ENCODE data around the gene SPAG17.

The SPAG17 gene

DNA sequence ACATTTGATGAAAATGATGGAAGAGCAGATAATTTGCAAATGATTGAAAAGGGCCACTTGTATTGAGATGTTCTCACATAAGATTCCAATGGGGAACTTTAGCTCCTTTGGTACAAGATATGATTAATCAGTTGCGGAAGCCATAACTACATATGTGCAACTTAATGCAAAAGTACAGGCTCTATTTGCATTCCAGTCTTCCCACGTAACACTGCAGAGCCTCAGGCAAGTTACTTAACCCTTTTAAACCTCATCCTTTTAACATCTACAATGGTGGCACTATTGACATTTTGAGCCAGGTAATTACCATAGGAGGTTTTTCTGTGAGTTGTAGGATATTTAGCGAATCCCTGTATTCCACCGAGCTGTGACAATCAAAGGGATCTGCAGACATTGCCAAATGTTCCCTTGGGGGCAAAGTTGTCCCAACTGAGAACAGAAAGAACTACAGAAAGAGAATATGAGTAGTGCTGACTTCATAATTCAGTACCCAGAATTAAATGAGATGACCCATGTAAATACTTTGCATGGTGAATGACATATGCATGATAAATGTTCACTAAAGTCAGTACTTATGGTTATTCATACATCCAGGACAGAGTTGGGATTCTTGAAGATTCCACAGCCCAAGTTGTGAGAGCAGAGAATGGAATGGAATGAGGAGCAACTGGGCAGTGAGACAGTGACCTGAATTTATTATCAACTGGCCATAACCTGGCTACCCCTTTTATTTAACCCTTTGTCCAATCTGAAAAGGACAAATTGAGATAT, 62.6 kb downstream of the SPAG17 start:
- H3K27ac ChIP-seq (ENCODE audit: low read length): no peak overlapping the region
- no peaks in the 10 kb centered on the region for H3K27me3 ChIP-seq (ENCODE audit: low read depth, low read length)
- H2AFZ ChIP-seq (ENCODE audit: low read depth, low read length): no peak overlapping the region
- no peak overlapping the region for H3K9ac ChIP-seq (ENCODE audit: low read length)
- H3K79me2 ChIP-seq (ENCODE audit: low read length): no peaks in the 10 kb centered on the region
- no peak overlapping the region for H3K4me2 ChIP-seq (ENCODE audit: low read length)
- no peaks in the 10 kb centered on the region for H4K20me1 ChIP-seq (ENCODE audit: insufficient read depth, low read length)
- no peaks in the 10 kb centered on the region for H3K36me3 ChIP-seq (replicated peaks; ENCODE audit: low read depth, low read length)
- H3K9me3 ChIP-seq (ENCODE audit: insufficient read depth, low read length): no peaks in the 10 kb centered on the region
- H3K4me3 ChIP-seq (ENCODE audit: low read length): no peak overlapping the region
- no peak for TF ChIP-seq EZH2phosphoT487 (IDR thresholded peaks at IDR 0.05; ENCODE audit: low read depth)
- no peak for TF ChIP-seq CTCF (IDR thresholded peaks at IDR 0.05; ENCODE audit: low read depth, low read length)
- H3K4me1 ChIP-seq (ENCODE audit: low read length): no peaks in the 10 kb centered on the region

DNA sequence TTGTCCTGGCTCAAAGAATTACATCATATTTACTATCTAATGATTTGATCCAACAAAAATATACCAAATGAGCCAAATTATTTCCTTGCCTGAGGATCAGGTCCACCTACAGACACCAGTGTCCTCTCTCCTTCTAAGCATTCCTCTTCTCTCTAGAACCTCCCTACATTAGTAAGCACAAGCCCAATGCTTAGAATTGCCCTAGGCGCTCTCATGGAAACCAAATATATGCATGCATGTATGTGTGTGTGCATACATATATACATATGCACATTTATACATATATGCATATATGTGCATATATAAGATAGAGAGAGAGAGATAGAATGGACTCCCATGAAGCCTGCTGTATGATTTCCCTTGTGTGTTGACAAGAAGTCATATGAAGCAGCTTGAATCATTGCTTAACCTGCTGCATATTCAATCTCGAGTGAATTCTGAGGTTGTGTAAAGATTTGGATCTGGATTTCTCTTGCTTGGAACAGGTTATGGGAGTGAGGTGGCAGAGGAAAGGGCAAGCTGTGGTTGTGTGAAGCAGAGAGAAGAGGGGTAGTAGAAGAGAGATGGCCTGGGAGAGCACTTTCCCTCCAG, 66.1 kb downstream of the SPAG17 start:
- no peaks in the 10 kb centered on the region for H4K20me1 ChIP-seq (ENCODE audit: insufficient read depth, low read length)
- H3K79me2 ChIP-seq (ENCODE audit: low read length): no peaks in the 10 kb centered on the region
- H3K4me1 ChIP-seq (ENCODE audit: low read length): no peaks in the 10 kb centered on the region
- no peak overlapping the region for H3K9ac ChIP-seq (ENCODE audit: low read length)
- no peaks in the 10 kb centered on the region for H3K36me3 ChIP-seq (replicated peaks; ENCODE audit: low read depth, low read length)
- no peak overlapping the region for H3K4me2 ChIP-seq (ENCODE audit: low read length)
- no peak overlapping the region for H3K27ac ChIP-seq (ENCODE audit: low read length)
- no peak overlapping the region for H3K4me3 ChIP-seq (ENCODE audit: low read length)
- TF ChIP-seq CTCF (IDR thresholded peaks at IDR 0.05; ENCODE audit: low read depth, low read length): no peak
- no peak for TF ChIP-seq EZH2phosphoT487 (IDR thresholded peaks at IDR 0.05; ENCODE audit: low read depth)
- H3K9me3 ChIP-seq (ENCODE audit: insufficient read depth, low read length): no peaks in the 10 kb centered on the region
- no peaks in the 10 kb centered on the region for H3K27me3 ChIP-seq (ENCODE audit: low read depth, low read length)
- no peak overlapping the region for H2AFZ ChIP-seq (ENCODE audit: low read depth, low read length)

DNA sequence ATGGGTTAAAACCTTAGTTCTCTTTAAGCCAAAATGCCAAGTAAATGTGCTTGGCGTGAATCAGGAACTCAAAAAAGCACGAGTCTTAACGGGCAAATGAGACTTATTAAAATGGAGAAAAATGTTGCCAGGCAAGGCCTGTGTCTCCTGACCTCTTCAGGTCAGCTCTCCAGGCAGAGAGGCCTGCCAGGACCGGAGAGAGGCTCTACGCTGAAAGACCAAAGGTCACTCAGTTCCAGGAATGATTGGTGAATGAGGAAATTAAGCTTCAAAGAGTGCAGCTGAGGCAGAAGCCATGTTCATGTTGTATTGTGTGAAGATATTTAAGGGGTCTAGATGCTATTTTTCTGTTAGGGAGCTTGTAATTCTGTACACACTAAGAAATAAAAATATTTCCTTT, 66.6 kb downstream of the SPAG17 start:
- H3K79me2 ChIP-seq (ENCODE audit: low read length): no peaks in the 10 kb centered on the region
- H4K20me1 ChIP-seq (ENCODE audit: insufficient read depth, low read length): no peaks in the 10 kb centered on the region
- H3K9me3 ChIP-seq (ENCODE audit: insufficient read depth, low read length): no peaks in the 10 kb centered on the region
- H3K4me3 ChIP-seq (ENCODE audit: low read length): no peak overlapping the region
- no peak overlapping the region for H3K27ac ChIP-seq (ENCODE audit: low read length)
- H3K36me3 ChIP-seq (replicated peaks; ENCODE audit: low read depth, low read length): no peaks in the 10 kb centered on the region
- TF ChIP-seq CTCF (IDR thresholded peaks at IDR 0.05; ENCODE audit: low read depth, low read length): no peak
- H3K27me3 ChIP-seq (ENCODE audit: low read depth, low read length): no peaks in the 10 kb centered on the region
- H3K4me2 ChIP-seq (ENCODE audit: low read length): no peak overlapping the region
- H3K4me1 ChIP-seq (ENCODE audit: low read length): no peaks in the 10 kb centered on the region
- no peak overlapping the region for H3K9ac ChIP-seq (ENCODE audit: low read length)
- H2AFZ ChIP-seq (ENCODE audit: low read depth, low read length): no peak overlapping the region

GRCh38 chr1:118117521-118117920, 67.5 kb downstream of the SPAG17 start:
- Histone ChIP-seq H2AFZ (ENCODE audit: low read depth, low read length) (no peak overlapping the region), H3K4me3 (ENCODE audit: low read length) (no peak overlapping the region), H3K27ac (ENCODE audit: low read length) (no peak overlapping the region), H3K4me2 (ENCODE audit: low read length) (no peak overlapping the region), H3K9me3 (ENCODE audit: insufficient read depth, low read length) (no peaks in the 10 kb centered on the region), H3K36me3 (replicated peaks; ENCODE audit: low read depth, low read length) (no peaks in the 10 kb centered on the region), H3K27me3 (ENCODE audit: low read depth, low read length) (peaks cover 4% of the 10 kb centered on the region; the same call in 1 of the 2 replicates), H3K79me2 (ENCODE audit: low read length) (no peaks in the 10 kb centered on the region), H4K20me1 (ENCODE audit: insufficient read depth, low read length) (no peaks in the 10 kb centered on the region), H3K4me1 (ENCODE audit: low read length) (no peaks in the 10 kb centered on the region), H3K9ac (ENCODE audit: low read length) (no peak overlapping the region)
- no peak for TF ChIP-seq CTCF (IDR thresholded peaks at IDR 0.05; ENCODE audit: low read depth, low read length)
- no peak for TF ChIP-seq EZH2phosphoT487 (IDR thresholded peaks at IDR 0.05; ENCODE audit: low read depth)

Measured in OCI-LY3 (cell line).